Upper lobe of left lung (tissue), 4 donors: ENCODE results near the gene BMP5.

Experiments used
- CTCF ChIP-seq, 6 experiments: fragments of 450-650 bp in 4 of 6; fragments of 200-600 bp in 2 of 6; sonication (generic) in 2 of 6; IDR thresholded peaks; one replicate each; pipeline ENCODE4 v1.5.1; 2016 to 2019; ENCODE audit warnings: antibody characterized with exemption in 6 of 6
- POLR2A ChIP-seq, 4 donors: fragments of 450-650 bp; IDR thresholded peaks; one replicate each; pipeline ENCODE4 v1.5.1; 2016 to 2017; ENCODE audit warnings: antibody characterized with exemption in 4 of 4, mild to moderate bottlenecking in 2 of 4

- TF ChIP-seq CTCF (IDR thresholded peaks at IDR 0.05), result no peak
- no peak for TF ChIP-seq POLR2A (IDR thresholded peaks at IDR 0.05)
These were observed 117.0 kb downstream of the BMP5 start for GRCh38 chr6:55758156-55758937.
